ENCODE results near the gene U2AF2. TPM values are rescaled to one million over a fixed set of nuclear protein-coding genes. Genes with fewer than 3 reads are reported as not detected.

The U2AF2 gene
- total RNA-seq, 2 experiments from 2014 or later = 285 to 293 TPM

DNA sequence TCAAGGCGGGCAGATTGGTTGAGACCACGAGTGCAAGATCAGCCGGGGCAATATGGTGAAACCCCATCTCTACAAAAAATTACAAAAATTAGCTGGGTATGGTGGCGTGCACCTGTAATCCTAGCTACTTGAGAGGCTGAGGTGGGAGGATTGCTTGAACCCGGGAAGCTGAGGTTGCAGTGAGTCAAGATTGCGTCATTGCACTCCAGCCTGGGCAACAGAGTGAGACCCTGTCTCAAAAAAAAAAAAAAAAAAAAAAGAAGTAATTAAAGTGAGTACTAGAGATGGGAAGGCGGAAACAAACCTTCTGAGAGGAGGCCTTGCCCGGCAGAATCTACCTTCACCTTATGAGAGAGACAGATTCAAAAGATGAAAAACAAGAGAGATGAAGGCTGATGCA, 68.7 kb downstream of the U2AF2 start:
- Mint-ChIP-seq H3K9me3 (peaks cover 14% of the 10 kb centered on the region), H3K4me3 (no peak overlapping the region), H3K27ac (no peak overlapping the region), H3K4me1 (ENCODE audit: low read depth) (no peaks in the 10 kb centered on the region), H3K36me3 (ENCODE audit: low read depth) (peaks cover 2% of the 10 kb centered on the region), H3K27me3 (ENCODE audit: low read depth) (peaks cover 31% of the 10 kb centered on the region)
- DNase-seq = no peak
- CTCF ChIA-PET = no interaction called here
- intact Hi-C loops (cut with micrococcal nuclease) = no loop called here

Other genes with a start within 250 kb of the U2AF2 start
- 100 to 1,000 TPM; 294 to 307 TPM for gene UBE2S, start 247.2 kb upstream of the U2AF2 start, total RNA-seq
- not detected for gene SHISA7, start 211.7 kb upstream of the U2AF2 start, total RNA-seq
- gene ISOC2, start 193.4 kb upstream of the U2AF2 start, total RNA-seq = 10 to 100 TPM; 18.6 to 20.5 TPM
- not detected for gene C19orf85, start 190.3 kb upstream of the U2AF2 start, total RNA-seq
- 1 to 10 TPM; 6.0 to 6.1 TPM for gene ZNF628, start 178.4 kb upstream of the U2AF2 start, total RNA-seq
- 1 to 10 TPM; 7.6 to 8.0 TPM for gene NAT14, start 169.8 kb upstream of the U2AF2 start, total RNA-seq
- gene SSC5D, start 166.6 kb upstream of the U2AF2 start, total RNA-seq = under 1 TPM; 0.25 to 0.48 TPM
- gene SBK2, start 117.9 kb upstream of the U2AF2 start, total RNA-seq = not detected
- gene SBK3, start 109.5 kb upstream of the U2AF2 start, total RNA-seq = not detected
- gene ZNF579, start 74.2 kb upstream of the U2AF2 start, total RNA-seq = 1 to 10 TPM; 6.1 to 6.5 TPM
- 10 to 100 TPM; 12.8 to 14.8 TPM for gene FIZ1, start 55.5 kb upstream of the U2AF2 start, total RNA-seq
- gene ZNF524, start 54.7 kb upstream of the U2AF2 start, total RNA-seq = 10 to 100 TPM; 20.9 to 23.0 TPM
- 10 to 100 TPM; 10.8 to 11.2 TPM for gene ZNF865, start 49.4 kb upstream of the U2AF2 start, total RNA-seq
- gene ZNF784, start 30.5 kb upstream of the U2AF2 start, total RNA-seq = 1 to 10 TPM; 3.7 to 4.0 TPM
- gene ZNF580, start 14.0 kb upstream of the U2AF2 start, total RNA-seq = 10 to 100 TPM; 18.1 to 18.7 TPM
- gene ZNF581, start 11.4 kb upstream of the U2AF2 start, total RNA-seq = 10 to 100 TPM; 18.0 to 20.7 TPM
- 1 to 10 TPM; 4.2 to 4.4 TPM for gene CCDC106, start 6.8 kb upstream of the U2AF2 start, total RNA-seq
- gene EPN1, start 20.2 kb downstream of the U2AF2 start, total RNA-seq = 10 to 100 TPM; 23.4 TPM
- gene NLRP9, start 83.4 kb downstream of the U2AF2 start, total RNA-seq = not detected
- gene RFPL4A, start 104.1 kb downstream of the U2AF2 start, total RNA-seq = not detected
- not detected for gene RFPL4AL1, start 114.1 kb downstream of the U2AF2 start, total RNA-seq
- under 1 TPM in 1 of 2 experiments, not detected in 1; 0.10 TPM for gene NLRP11, start 177.0 kb downstream of the U2AF2 start, total RNA-seq
- not detected for gene NLRP4, start 181.5 kb downstream of the U2AF2 start, total RNA-seq